HEK293 (cell line): ENCODE data around the gene CD79A.

Experiments used
- BCL11A ChIP-seq: fragments of 450-650 bp; formaldehyde crosslinking; IDR thresholded peaks from 2 replicates; pipeline ENCODE4 v1.5.1; 2016; ENCODE audit warnings: low read depth, missing biosample characterization, missing genetic modification characterization
- GLIS1 ChIP-seq: fragments of 450-650 bp; formaldehyde crosslinking; IDR thresholded peaks from 2 replicates; pipeline ENCODE4 v1.5.1; 2016; ENCODE audit warnings: missing biosample characterization, missing genetic modification characterization
- KLF10 ChIP-seq: fragments of 450-650 bp; IDR thresholded peaks from 2 replicates; pipeline ENCODE4 v1.5.1; 2018; ENCODE audit warnings: missing biosample characterization, mild to moderate bottlenecking, missing genetic modification characterization
- PRDM4 ChIP-seq: fragments of 450-650 bp; formaldehyde crosslinking; IDR thresholded peaks from 2 replicates; pipeline ENCODE4 v1.5.1; 2017; ENCODE audit warnings: missing biosample characterization, missing genetic modification characterization
- RBAK ChIP-seq: fragments of 450-650 bp; formaldehyde crosslinking; IDR thresholded peaks from 2 replicates; pipeline ENCODE4 v1.5.1; 2016; ENCODE audit warnings: missing biosample characterization, missing genetic modification characterization
- REPIN1 ChIP-seq: fragments of 450-650 bp; formaldehyde crosslinking; IDR thresholded peaks from 2 replicates; pipeline ENCODE4 v1.5.1; 2017; ENCODE audit warnings: missing biosample characterization, missing genetic modification characterization, low read depth
- ZBTB1 ChIP-seq: fragments of 450-650 bp; formaldehyde crosslinking; IDR thresholded peaks from 2 replicates; pipeline ENCODE4 v1.5.1; 2016; ENCODE audit warnings: missing biosample characterization, missing genetic modification characterization
- ZFP37 ChIP-seq: fragments of 450-650 bp; formaldehyde crosslinking; IDR thresholded peaks from 2 replicates; pipeline ENCODE4 v1.5.1; 2016; ENCODE audit warnings: missing biosample characterization, missing genetic modification characterization
- ZNF114 ChIP-seq: fragments of 450-650 bp; formaldehyde crosslinking; IDR thresholded peaks from 2 replicates; pipeline ENCODE4 v1.5.0; 2017; ENCODE audit warnings: missing biosample characterization, missing genetic modification characterization
- ZNF148 ChIP-seq: fragments of 450-650 bp; formaldehyde crosslinking; IDR thresholded peaks from 2 replicates; pipeline ENCODE4 v1.5.0; 2017; ENCODE audit warnings: missing biosample characterization, missing genetic modification characterization, borderline replicate concordance
- ZNF239 ChIP-seq: fragments of 450-650 bp; formaldehyde crosslinking; IDR thresholded peaks from 2 replicates; pipeline ENCODE4 v1.5.1; 2016; ENCODE audit warnings: missing biosample characterization, missing genetic modification characterization
- ZNF248 ChIP-seq: fragments of 450-650 bp; formaldehyde crosslinking; IDR thresholded peaks from 2 replicates; pipeline ENCODE4 v1.5.1; 2017; ENCODE audit warnings: missing biosample characterization, missing genetic modification characterization
- ZNF274 ChIP-seq, 2 experiments: fragments of 200-500 bp in 1 of 2; fragments of 450-650 bp in 1 of 2; sonication (Bioruptor generic) in 1 of 2; formaldehyde crosslinking in 1 of 2; IDR thresholded peaks; 2 replicates each; pipeline versions ENCODE4 v1.5.1 to v1.6.1; 2014 to 2016; ENCODE audit warnings: borderline replicate concordance in 1 of 2, inconsistent platforms in 1 of 2, low read length in 1 of 2, missing biosample characterization in 1 of 2, missing genetic modification characterization in 1 of 2
- ZNF341 ChIP-seq: fragments of 450-650 bp; formaldehyde crosslinking; IDR thresholded peaks from 2 replicates; pipeline ENCODE4; 2016; ENCODE audit warnings: low read depth, missing biosample characterization, missing genetic modification characterization
- ZNF529 ChIP-seq: fragments of 450-650 bp; formaldehyde crosslinking; IDR thresholded peaks from 2 replicates; pipeline ENCODE4 v1.5.1; 2017; ENCODE audit warnings: missing genetic modification characterization, missing biosample characterization; ENCODE audit not compliant: insufficient replicate concordance
- ZNF549 ChIP-seq: fragments of 450-650 bp; IDR thresholded peaks from 2 replicates; pipeline ENCODE4 v1.5.1; 2018; ENCODE audit warnings: missing biosample characterization, missing genetic modification characterization, mild to moderate bottlenecking, inconsistent platforms, moderate library complexity
- ZNF580 ChIP-seq: fragments of 450-650 bp; formaldehyde crosslinking; IDR thresholded peaks from 2 replicates; pipeline ENCODE4 v1.5.1; 2016; ENCODE audit warnings: missing biosample characterization, missing genetic modification characterization
- ZNF600 ChIP-seq: fragments of 450-650 bp; formaldehyde crosslinking; IDR thresholded peaks from 2 replicates; pipeline ENCODE4 v1.5.1; 2016; ENCODE audit warnings: missing biosample characterization, missing genetic modification characterization
- ZNF76 ChIP-seq: fragments of 450-650 bp; formaldehyde crosslinking; IDR thresholded peaks from 2 replicates; pipeline ENCODE4; 2016; ENCODE audit warnings: low read depth, missing biosample characterization, missing genetic modification characterization, borderline replicate concordance
- ZNF791 ChIP-seq: fragments of 450-650 bp; formaldehyde crosslinking; IDR thresholded peaks from 2 replicates; pipeline ENCODE4 v1.5.1; 2016; ENCODE audit warnings: missing biosample characterization, missing genetic modification characterization
- ZNF792 ChIP-seq: fragments of 450-650 bp; formaldehyde crosslinking; IDR thresholded peaks from 2 replicates; pipeline ENCODE4 v1.5.1; 2016; ENCODE audit warnings: missing biosample characterization, missing genetic modification characterization
- TF ChIP-seq, protein P1 (sequence below): fragments of 450-650 bp; formaldehyde crosslinking; IDR thresholded peaks from 2 replicates; pipeline ENCODE4 v1.5.1; 2016; ENCODE audit warnings: missing biosample characterization, missing genetic modification characterization
- TF ChIP-seq, protein P2 (sequence below): fragments of 450-650 bp; formaldehyde crosslinking; IDR thresholded peaks from 2 replicates; pipeline ENCODE4 v1.5.1; 2016; ENCODE audit warnings: missing biosample characterization, missing genetic modification characterization
- TF ChIP-seq, protein P3 (sequence below): fragments of 450-650 bp; formaldehyde crosslinking; IDR thresholded peaks from 2 replicates; pipeline ENCODE4 v1.5.1; 2017; ENCODE audit warnings: missing biosample characterization, missing genetic modification characterization
- TF ChIP-seq, protein P4 (sequence below): fragments of 450-650 bp; formaldehyde crosslinking; IDR thresholded peaks from 2 replicates; pipeline ENCODE4 v1.5.1; 2016; ENCODE audit warnings: missing biosample characterization, missing genetic modification characterization

CD79A gene

DNA sequence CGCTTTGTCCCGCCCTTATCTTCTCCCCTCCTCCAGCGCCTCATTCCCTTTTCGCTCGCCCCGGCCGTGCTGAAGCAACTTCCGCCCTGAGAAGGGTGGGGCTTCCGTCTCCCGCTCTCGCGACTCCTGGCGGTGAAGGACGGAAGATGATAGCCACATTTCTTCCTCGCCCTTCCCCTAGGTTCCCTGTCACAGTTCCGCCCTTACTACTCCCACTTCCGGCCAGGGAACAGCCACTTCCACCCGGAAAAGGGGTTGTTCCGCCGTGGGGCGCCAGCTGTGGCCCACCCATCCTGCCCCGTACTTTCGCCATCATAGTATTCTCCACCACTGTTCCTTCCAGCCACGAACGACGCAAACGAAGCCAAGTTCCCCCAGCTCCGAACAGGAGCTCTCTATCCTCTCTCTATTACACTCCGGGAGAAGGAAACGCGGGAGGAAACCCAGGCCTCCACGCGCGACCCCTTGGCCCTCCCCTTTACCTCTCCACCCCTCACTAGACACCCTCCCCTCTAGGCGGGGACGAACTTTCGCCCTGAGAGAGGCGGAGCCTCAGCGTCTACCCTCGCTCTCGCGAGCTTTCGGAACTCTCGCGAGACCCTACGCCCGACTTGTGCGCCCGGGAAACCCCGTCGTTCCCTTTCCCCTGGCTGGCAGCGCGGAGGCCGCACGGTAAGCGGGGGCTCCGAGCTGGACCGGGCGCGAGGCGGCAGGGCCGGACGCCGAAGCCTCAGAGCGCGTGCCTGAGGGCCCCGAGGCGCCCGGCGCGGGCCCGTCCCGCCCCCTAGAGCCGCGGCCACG, 17.3 kb upstream of the CD79A start, which contains the start of gene RPS19 (continued):
- TF ChIP-seq, protein P1, sequence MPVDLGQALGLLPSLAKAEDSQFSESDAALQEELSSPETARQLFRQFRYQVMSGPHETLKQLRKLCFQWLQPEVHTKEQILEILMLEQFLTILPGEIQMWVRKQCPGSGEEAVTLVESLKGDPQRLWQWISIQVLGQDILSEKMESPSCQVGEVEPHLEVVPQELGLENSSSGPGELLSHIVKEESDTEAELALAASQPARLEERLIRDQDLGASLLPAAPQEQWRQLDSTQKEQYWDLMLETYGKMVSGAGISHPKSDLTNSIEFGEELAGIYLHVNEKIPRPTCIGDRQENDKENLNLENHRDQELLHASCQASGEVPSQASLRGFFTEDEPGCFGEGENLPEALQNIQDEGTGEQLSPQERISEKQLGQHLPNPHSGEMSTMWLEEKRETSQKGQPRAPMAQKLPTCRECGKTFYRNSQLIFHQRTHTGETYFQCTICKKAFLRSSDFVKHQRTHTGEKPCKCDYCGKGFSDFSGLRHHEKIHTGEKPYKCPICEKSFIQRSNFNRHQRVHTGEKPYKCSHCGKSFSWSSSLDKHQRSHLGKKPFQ (tag by site-specific recombination) = no peak
- no peak for TF ChIP-seq ZNF791 (tag by site-specific recombination)
- peak; percentile 42; the same call in 1 of the 2 replicates for TF ChIP-seq ZNF792
- no peak for TF ChIP-seq ZNF529
- TF ChIP-seq, protein P2, sequence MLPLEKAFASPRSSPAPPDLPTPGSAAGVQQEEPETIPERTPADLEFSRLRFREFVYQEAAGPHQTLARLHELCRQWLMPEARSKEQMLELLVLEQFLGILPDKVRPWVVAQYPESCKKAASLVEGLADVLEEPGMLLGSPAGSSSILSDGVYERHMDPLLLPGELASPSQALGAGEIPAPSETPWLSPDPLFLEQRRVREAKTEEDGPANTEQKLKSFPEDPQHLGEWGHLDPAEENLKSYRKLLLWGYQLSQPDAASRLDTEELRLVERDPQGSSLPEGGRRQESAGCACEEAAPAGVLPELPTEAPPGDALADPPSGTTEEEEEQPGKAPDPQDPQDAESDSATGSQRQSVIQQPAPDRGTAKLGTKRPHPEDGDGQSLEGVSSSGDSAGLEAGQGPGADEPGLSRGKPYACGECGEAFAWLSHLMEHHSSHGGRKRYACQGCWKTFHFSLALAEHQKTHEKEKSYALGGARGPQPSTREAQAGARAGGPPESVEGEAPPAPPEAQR (tag by site-specific recombination) = peak; percentile 38; the same call in 1 of the 2 replicates
- peak; percentile 91 for TF ChIP-seq BCL11A (tag by site-specific recombination)
- TF ChIP-seq ZNF76 (tag by site-specific recombination) = peak; percentile 90
- TF ChIP-seq ZNF341 (tag by site-specific recombination) = peak; percentile 100
- TF ChIP-seq ZNF580 (tag by site-specific recombination) = peak; percentile 99
- no peak for TF ChIP-seq ZNF274 (IDR thresholded peaks at IDR 0.05; ENCODE audit: low read length)
- TF ChIP-seq ZNF274 (tag by site-specific recombination; IDR thresholded peaks at IDR 0.05; ENCODE audit: borderline replicate concordance) = no peak
- no peak for TF ChIP-seq REPIN1 (tag by site-specific recombination)
- TF ChIP-seq GLIS1 (tag by site-specific recombination) = peak; percentile 57
- peak; percentile 81 for TF ChIP-seq ZNF600 (tag by site-specific recombination)
- TF ChIP-seq ZNF239 (tag by site-specific recombination) = peak; percentile 74; the same call in 1 of the 2 replicates
- TF ChIP-seq, protein P3, sequence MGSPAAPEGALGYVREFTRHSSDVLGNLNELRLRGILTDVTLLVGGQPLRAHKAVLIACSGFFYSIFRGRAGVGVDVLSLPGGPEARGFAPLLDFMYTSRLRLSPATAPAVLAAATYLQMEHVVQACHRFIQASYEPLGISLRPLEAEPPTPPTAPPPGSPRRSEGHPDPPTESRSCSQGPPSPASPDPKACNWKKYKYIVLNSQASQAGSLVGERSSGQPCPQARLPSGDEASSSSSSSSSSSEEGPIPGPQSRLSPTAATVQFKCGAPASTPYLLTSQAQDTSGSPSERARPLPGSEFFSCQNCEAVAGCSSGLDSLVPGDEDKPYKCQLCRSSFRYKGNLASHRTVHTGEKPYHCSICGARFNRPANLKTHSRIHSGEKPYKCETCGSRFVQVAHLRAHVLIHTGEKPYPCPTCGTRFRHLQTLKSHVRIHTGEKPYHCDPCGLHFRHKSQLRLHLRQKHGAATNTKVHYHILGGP (tag by site-specific recombination) = no peak
- no peak for TF ChIP-seq ZNF148 (tag by site-specific recombination)
- TF ChIP-seq ZFP37 (tag by site-specific recombination) = peak; percentile 95
- TF ChIP-seq KLF10 = peak; percentile 55
- no peak for TF ChIP-seq RBAK (tag by site-specific recombination)
- TF ChIP-seq ZNF114 (tag by site-specific recombination) = no peak
- TF ChIP-seq ZNF248 (tag by site-specific recombination) = no peak
- TF ChIP-seq PRDM4 (tag by site-specific recombination) = peak; percentile 77
- no peak for TF ChIP-seq ZNF549
- TF ChIP-seq, protein P4, sequence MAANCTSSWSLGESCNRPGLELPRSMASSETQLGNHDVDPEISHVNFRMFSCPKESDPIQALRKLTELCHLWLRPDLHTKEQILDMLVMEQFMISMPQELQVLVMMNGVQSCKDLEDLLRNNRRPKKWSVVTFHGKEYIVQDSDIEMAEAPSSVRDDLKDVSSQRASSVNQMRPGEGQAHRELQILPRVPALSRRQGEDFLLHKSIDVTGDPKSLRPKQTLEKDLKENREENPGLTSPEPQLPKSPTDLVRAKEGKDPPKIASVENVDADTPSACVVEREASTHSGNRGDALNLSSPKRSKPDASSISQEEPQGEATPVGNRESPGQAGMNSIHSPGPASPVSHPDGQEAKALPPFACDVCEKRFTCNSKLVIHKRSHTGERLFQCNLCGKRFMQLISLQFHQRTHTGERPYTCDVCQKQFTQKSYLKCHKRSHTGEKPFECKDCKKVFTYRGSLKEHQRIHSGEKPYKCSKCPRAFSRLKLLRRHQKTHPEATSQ = peak; percentile 76; the same call in 1 of the 2 replicates
- no peak for TF ChIP-seq ZBTB1 (tag by site-specific recombination)
